Activated naive CD4-positive, alpha-beta T cell treated with anti-CD3 and anti-CD28 coated beads for 36 hours (primary cell): ENCODE measurements around the gene FRAS1. TPM values are rescaled to one million over a fixed set of nuclear protein-coding genes. Genes with fewer than 3 reads are reported as not detected.

Experiments used
- CTCF ChIA-PET: fragments of 350-600 bp; sonication (Branson Sonifier 250); formaldehyde crosslinking; loops from one replicate; lab custom pipeline; 2021; ENCODE audit warnings: antibody characterized with exemption; lab: Charles Lee
- DNase-seq: peaks from one replicate; pipeline ENCODE4 v3.0.0-alpha.2; 2020
- H3K27ac Mint-ChIP-seq: one replicate; pipeline ENCODE4 v1.8.0; 2021; ENCODE audit warnings: mild to moderate bottlenecking, mixed read lengths
- H3K27me3 Mint-ChIP-seq: one replicate; pipeline ENCODE4 v1.8.0; 2021; ENCODE audit warnings: low read depth, mixed read lengths
- H3K36me3 Mint-ChIP-seq: one replicate; pipeline ENCODE4 v1.8.0; 2021; ENCODE audit warnings: low read depth, mixed read lengths
- H3K4me1 Mint-ChIP-seq: one replicate; pipeline ENCODE4 v1.8.0; 2021; ENCODE audit warnings: low read depth, mixed read lengths
- H3K4me3 Mint-ChIP-seq: one replicate; pipeline ENCODE4 v1.8.0; 2021; ENCODE audit warnings: mild to moderate bottlenecking, moderate library complexity, mixed read lengths
- H3K9me3 Mint-ChIP-seq: one replicate; pipeline ENCODE4 v1.8.0; 2021; ENCODE audit warnings: mixed read lengths
- intact Hi-C: fragments of 100-400 bp; cut with micrococcal nuclease; formaldehyde crosslinking; loops from one replicate; pipeline ENCODE4 v1.15.1; 2023
- total RNA-seq, 2 experiments: library from RNA; stranded (reverse); gene quantifications; one replicate each; pipeline ENCODE4 v1.2.3, GENCODE V29; 2021

The FRAS1 gene
- total RNA-seq, 2 experiments from 2014 or later, result not detected

DNA sequence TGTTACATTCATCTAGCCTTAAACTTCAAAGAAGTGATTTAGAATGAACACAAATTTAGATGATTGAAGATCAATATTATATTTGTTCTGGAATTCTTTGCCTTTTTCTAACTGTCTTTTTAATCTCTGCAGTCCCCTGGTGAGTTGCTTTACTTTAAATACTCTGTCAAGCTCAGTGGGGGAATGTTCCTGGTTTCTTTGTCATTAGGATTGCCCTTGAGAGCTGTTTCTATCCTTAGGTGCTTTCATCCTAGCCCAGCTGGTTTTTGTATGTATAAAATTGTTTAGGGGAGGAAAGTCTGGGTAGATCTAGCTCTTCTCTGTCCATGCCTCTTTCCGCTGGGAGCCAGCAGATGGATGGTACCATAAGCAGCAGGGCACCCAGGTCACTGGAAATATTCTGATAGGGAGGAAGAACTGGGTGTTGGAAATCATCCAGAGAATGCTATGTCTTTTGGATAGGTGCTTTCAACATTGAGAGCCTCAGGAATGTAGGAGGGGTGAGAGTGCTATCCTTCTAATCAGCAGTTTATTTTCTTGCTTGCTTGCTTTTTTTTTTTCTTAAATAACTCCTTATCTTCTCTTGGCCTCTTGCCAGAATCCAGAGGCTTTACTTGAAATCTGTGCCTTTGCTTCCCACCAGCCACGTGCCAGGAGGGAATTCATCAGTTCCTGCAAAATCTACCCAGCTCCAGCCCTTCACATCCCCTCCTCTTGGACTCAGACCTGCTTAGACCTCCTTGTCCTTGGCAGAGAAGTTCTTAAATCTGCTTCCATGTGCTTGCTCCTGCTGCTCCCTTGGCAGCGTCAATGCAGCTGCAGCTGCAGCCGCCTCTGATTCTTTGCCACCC, 279.2 kb downstream of the FRAS1 start:
- Mint-ChIP-seq H3K4me3 (no peak overlapping the region), H3K4me1 (no peaks in the 10 kb centered on the region), H3K27me3 (no peaks in the 10 kb centered on the region), H3K27ac (no peak overlapping the region), H3K9me3 (no peaks in the 10 kb centered on the region), H3K36me3 (no peaks in the 10 kb centered on the region)
- no peak for DNase-seq
- CTCF ChIA-PET, result no interaction called here
- intact Hi-C loops, result no loop called here

DNA sequence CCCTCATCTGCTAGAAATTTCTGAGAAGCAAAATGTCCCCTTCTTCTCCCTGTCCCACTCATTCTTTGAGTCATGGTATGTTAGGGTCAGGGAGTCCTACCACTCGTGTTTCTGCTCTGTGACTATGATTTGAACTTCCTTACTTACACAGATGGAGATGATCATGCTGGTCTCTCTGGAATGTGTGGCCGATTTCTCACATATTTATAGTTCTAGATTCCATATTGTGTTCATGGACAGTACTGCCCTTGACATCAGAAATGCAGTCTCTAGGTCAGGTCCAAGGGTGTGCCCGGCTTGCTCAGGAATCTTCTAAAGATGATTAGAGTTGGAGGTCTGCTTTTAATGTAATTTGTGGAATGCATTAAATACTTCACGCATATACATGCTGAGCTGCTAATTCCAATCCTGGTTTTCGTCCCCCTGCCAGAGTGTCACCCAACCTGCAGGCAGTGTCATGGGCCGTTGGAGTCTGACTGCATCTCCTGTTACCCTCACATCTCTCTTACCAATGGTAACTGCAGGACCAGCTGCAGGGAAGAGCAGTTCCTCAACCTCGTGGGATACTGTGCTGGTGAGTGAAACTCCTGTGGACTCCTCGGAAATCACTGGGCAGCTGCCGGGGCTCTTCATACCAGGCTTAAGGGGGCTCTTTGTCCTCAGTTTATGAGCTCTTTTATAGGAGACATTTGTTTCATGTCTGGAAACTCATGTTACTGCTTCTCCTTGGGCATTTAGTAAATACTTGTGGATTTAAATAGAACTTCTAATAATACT, 280.3 kb downstream of the FRAS1 start:
- intact Hi-C loops, result no loop called here
- CTCF ChIA-PET, result no interaction called here
- H3K36me3 Mint-ChIP-seq, result no peaks in the 10 kb centered on the region

DNA sequence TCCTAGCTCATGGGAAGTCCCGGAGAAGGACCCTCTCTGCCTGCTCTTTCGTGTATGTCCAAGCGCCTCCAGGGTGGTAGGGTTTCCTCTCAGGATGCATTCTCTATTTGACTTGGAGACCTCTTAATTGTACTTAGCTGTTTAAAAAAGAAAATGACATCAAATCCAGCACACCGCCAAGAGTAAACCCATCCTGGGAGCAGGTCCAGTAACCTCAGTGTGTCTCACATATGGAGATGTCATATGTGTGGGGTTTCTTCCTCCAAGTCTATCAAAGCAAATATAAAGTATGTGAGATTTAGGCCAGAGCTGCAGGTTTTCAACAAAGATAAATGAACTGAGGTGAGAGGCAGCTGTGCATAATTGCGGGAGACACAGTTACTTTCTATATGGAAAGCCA, 285.0 kb downstream of the FRAS1 start:
- H3K36me3 Mint-ChIP-seq, result no peaks in the 10 kb centered on the region
- no peaks in the 10 kb centered on the region for H3K9me3 Mint-ChIP-seq
- intact Hi-C loops, result no loop called here
- no peak overlapping the region for H3K4me3 Mint-ChIP-seq
- no peaks in the 10 kb centered on the region for H3K4me1 Mint-ChIP-seq
- no peaks in the 10 kb centered on the region for H3K27me3 Mint-ChIP-seq
- H3K27ac Mint-ChIP-seq, result no peak overlapping the region
- DNase-seq, result no peak
- CTCF ChIA-PET, result no interaction called here

More for the DNA sequence above, 280.3 kb downstream of the FRAS1 start:
- H3K9me3 Mint-ChIP-seq, result no peaks in the 10 kb centered on the region
- no peaks in the 10 kb centered on the region for H3K27me3 Mint-ChIP-seq
- no peak for DNase-seq
- H3K27ac Mint-ChIP-seq, result no peak overlapping the region
- H3K4me1 Mint-ChIP-seq, result no peaks in the 10 kb centered on the region
- H3K4me3 Mint-ChIP-seq, result no peak overlapping the region

DNA sequence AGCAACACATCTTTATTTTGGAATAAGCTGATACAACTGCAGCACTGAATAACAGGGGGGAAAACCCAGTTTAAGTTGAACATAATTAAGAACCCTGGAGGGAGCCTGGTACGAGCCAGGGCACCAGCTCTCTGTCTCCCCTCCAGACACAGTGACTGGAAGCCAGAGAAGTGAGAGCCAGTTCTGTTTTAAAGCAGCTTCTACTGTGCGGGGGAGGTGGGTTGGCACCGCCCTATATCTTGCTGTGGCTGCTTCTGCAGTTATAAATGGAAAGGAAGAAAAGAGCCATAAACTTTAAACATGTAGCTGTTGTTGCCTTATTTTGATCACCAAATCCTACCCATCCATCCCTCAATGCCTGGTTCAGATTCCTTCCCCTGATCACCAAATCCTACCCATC, 286.6 kb downstream of the FRAS1 start:
- no peak for DNase-seq
- H3K9me3 Mint-ChIP-seq, result no peaks in the 10 kb centered on the region
- no peaks in the 10 kb centered on the region for H3K36me3 Mint-ChIP-seq
- CTCF ChIA-PET, result no interaction called here
- H3K27ac Mint-ChIP-seq, result no peak overlapping the region
- H3K27me3 Mint-ChIP-seq, result no peaks in the 10 kb centered on the region
- no peak overlapping the region for H3K4me3 Mint-ChIP-seq
- no peaks in the 10 kb centered on the region for H3K4me1 Mint-ChIP-seq
- intact Hi-C loops, result no loop called here

DNA sequence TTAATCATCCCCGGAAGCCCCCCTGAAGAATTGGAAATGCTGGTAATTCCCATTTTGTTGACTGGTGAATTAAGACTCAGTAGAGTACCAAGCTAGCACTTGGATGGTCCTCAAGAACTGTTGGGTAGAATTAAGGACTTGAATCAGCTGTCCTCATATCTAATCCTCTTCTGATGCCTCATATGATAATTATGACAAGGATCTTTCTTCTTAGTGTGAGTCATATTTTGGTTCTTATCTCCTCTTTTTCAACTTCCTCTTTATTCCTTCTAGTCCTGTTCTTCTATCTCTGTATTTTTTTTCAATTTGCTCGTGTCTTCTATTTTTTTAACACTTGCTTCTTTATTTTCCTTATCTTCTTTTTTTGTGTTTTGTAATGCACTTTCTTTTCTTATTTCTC, 288.1 kb downstream of the FRAS1 start:
- Mint-ChIP-seq H3K4me3 (no peak overlapping the region), H3K9me3 (no peaks in the 10 kb centered on the region), H3K36me3 (no peaks in the 10 kb centered on the region), H3K27me3 (no peaks in the 10 kb centered on the region), H3K4me1 (no peaks in the 10 kb centered on the region), H3K27ac (no peak overlapping the region)
- intact Hi-C loops, result no loop called here
- CTCF ChIA-PET, result no interaction called here
- no peak for DNase-seq

DNA sequence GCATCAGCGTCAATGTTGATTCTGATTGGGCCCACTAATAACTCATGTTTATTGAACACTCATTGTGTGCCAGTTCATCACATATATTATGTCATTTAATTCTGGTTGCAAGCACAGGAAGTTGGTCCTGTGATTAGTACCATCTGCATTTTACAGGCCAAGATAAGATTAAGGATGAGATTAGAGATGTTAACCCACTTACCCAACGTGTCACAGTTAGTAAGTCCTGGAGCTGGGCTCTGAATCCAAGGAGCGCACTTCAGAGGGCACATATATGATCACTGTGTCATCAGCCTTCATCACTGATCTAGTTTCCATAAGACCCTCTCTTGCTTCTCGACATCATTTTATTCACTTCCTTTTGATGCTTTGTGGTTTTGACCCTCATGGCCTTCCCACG, 289.1 kb downstream of the FRAS1 start:
- DNase-seq, result no peak
- H3K4me3 Mint-ChIP-seq, result no peak overlapping the region
- H3K9me3 Mint-ChIP-seq, result no peaks in the 10 kb centered on the region
- H3K4me1 Mint-ChIP-seq, result no peaks in the 10 kb centered on the region
- no peaks in the 10 kb centered on the region for H3K36me3 Mint-ChIP-seq
- H3K27ac Mint-ChIP-seq, result no peak overlapping the region
- no peaks in the 10 kb centered on the region for H3K27me3 Mint-ChIP-seq
- intact Hi-C loops, result no loop called here
- CTCF ChIA-PET, result no interaction called here

DNA sequence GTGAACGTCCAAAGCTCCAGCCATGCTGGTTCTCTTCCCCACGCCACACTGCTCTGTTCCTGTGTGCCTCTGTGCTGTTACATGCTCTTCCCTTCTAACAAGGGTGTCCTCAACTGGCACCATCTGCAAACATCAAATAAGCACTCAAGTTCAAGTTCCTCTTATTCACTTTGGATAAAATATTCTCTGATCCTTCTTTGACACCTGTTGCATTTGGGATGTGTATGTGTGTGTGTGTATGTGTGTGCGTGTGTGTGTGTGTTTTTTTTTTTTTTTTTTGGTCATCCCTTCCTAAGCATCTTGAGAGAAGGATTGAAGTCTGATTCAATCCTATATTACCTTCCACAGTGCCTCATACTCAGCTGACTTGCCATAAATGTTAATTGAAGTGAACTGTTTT, 290.4 kb downstream of the FRAS1 start:
- no peak overlapping the region for H3K4me3 Mint-ChIP-seq
- CTCF ChIA-PET, result no interaction called here
- no peaks in the 10 kb centered on the region for H3K4me1 Mint-ChIP-seq
- no peaks in the 10 kb centered on the region for H3K9me3 Mint-ChIP-seq
- H3K27ac Mint-ChIP-seq, result no peak overlapping the region
- H3K36me3 Mint-ChIP-seq, result no peaks in the 10 kb centered on the region
- no peaks in the 10 kb centered on the region for H3K27me3 Mint-ChIP-seq
- intact Hi-C loops, result no loop called here
- no peak for DNase-seq

DNA sequence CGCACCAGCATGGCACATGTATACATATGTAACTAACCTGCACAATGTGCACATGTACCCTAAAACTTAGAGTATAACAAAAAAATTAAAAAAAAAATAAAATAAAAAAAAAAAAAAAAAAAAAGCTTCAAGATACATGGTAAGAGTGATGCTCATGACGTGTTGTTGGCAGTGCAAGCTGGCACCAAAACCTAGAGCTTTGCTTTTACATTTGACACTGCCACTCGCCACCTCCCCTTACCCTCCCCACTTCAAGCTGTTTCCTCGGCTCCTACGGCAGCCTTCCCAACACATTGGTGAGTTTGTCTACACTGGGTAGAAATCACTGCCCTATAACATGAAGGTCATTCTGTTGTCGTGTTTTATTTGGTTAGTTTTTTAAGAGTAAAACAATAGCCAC, 296.8 kb downstream of the FRAS1 start:
- no peaks in the 10 kb centered on the region for H3K4me1 Mint-ChIP-seq
- H3K27me3 Mint-ChIP-seq, result no peaks in the 10 kb centered on the region
- no peak overlapping the region for H3K4me3 Mint-ChIP-seq
- DNase-seq, result no peak
- CTCF ChIA-PET, result no interaction called here
- intact Hi-C loops, result no loop called here
- no peaks in the 10 kb centered on the region for H3K9me3 Mint-ChIP-seq
- H3K36me3 Mint-ChIP-seq, result no peaks in the 10 kb centered on the region
- H3K27ac Mint-ChIP-seq, result no peak overlapping the region

DNA sequence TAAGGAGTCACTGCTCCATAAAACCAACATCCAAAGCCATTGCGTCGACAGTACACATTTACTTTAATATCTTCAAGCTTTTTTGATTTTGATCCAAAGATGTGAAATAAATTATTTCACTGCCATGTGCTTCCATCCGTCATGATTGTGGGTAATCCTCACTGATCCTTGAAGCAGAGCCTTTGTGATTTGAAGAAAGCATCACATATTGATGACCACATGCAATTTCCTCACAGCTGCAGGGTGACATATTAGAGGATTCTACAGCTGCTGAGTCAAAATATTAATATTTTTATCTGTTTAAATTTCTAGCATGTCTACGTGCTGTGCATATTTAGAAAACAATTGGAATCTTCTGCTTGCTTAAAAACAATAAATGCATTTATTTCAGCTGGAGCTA, 297.7 kb downstream of the FRAS1 start:
- H3K9me3 Mint-ChIP-seq, result no peaks in the 10 kb centered on the region
- H3K4me1 Mint-ChIP-seq, result no peaks in the 10 kb centered on the region
- intact Hi-C loops, result no loop called here
- H3K36me3 Mint-ChIP-seq, result no peaks in the 10 kb centered on the region
- H3K27ac Mint-ChIP-seq, result no peak overlapping the region
- peaks cover 2% of the 10 kb centered on the region for H3K27me3 Mint-ChIP-seq
- DNase-seq, result no peak
- no peak overlapping the region for H3K4me3 Mint-ChIP-seq
- CTCF ChIA-PET, result no interaction called here

DNA sequence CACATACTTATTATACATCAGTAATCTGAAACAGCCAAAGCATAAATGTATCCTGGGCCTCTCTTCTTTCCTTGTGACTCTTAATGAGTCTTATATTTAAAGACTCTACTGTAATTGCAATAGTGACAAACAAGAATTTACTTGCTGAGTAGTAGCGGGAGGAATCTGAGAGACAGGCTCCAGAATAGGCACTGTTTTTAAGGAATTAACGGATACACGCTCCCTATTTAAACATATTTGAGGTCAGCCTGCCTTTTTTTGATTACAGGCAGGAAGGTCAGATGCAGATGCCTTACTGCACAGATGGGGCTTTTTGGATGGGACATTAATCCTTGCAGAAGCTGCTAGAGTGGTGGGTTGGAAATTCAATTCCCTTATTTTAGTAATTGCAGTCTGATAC, 298.2 kb downstream of the FRAS1 start:
- no peak for DNase-seq
- Mint-ChIP-seq H3K4me1 (no peaks in the 10 kb centered on the region), H3K9me3 (no peaks in the 10 kb centered on the region), H3K27ac (no peak overlapping the region), H3K27me3 (peaks cover 2% of the 10 kb centered on the region), H3K36me3 (no peaks in the 10 kb centered on the region), H3K4me3 (no peak overlapping the region)
- intact Hi-C loops, result no loop called here
- CTCF ChIA-PET, result no interaction called here

DNA sequence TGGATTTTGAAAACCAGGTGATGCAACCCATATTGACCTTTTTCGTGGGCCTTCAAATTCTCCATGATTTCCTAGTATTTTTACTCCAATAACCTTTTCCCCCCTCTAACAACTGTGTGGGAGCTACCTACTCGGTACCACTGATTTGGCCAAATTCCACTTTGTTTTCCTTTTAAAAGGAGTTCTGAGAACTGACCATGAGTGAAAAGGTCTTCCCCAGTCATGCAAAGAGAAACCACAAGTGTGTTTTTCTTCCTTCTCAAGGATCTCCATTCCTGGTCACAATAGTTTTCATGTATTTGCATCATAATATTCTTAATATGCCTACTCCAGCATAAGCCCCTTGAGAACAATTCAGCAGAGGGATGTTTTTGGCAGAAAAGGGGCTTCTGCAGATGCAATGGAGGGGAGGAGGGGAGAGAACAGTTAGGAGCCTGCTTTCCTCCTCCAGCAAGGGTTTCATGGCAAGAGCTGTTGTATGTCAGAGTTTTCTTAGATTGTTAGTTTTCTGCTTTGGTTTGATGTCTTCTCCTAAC, 299.2 kb downstream of the FRAS1 start:
- Mint-ChIP-seq H3K9me3 (no peaks in the 10 kb centered on the region), H3K27me3 (peaks cover 2% of the 10 kb centered on the region)
- CTCF ChIA-PET, result interaction anchor here (0.5 kb wide), 1 partner anchor 896 kb away, joined by 3 read pairs; no protein-coding TSS in a partner anchor

DNA sequence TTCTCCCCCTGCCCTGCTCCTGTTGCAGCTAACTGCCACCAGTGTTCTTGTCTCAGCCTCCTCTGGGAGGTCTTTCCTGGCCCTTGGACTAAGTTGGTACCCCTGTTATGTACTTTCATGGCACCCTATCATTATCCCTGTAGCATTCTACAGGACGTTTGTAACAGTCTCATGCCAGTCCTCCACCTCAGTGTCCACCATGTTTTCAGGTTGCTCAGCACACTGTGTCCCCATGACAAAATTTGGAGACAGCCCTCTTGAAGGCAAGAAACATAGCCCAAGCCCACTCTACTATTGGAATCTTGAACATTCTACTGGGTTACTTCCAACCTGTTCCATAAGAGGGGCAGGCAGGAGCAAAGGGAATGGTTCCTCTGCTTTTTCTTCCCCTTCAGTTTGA, 300.0 kb downstream of the FRAS1 start:
- H3K27me3 Mint-ChIP-seq, result peaks cover 2% of the 10 kb centered on the region
- DNase-seq, result no peak
- H3K9me3 Mint-ChIP-seq, result no peaks in the 10 kb centered on the region
- H3K4me3 Mint-ChIP-seq, result no peak overlapping the region
- intact Hi-C loops, result no loop called here
- no peaks in the 10 kb centered on the region for H3K36me3 Mint-ChIP-seq
- no peaks in the 10 kb centered on the region for H3K4me1 Mint-ChIP-seq
- H3K27ac Mint-ChIP-seq, result no peak overlapping the region
- CTCF ChIA-PET, result no interaction called here

More for the DNA sequence above, 299.2 kb downstream of the FRAS1 start:
- H3K4me1 Mint-ChIP-seq, result no peaks in the 10 kb centered on the region
- DNase-seq, result no peak
- no peak overlapping the region for H3K27ac Mint-ChIP-seq
- H3K36me3 Mint-ChIP-seq, result no peaks in the 10 kb centered on the region
- intact Hi-C loops, result no loop called here
- no peak overlapping the region for H3K4me3 Mint-ChIP-seq
